ENCODE results near the gene SLC25A45.
A peak's percentile ranks its signal among the peaks of the same experiment; 100 is the strongest.

GRCh38 chr11:65352783-65353182, 29.7 kb downstream of the SLC25A45 start:
- TF ChIP-seq CTCF (conservative IDR thresholded peaks at IDR 0.05; ENCODE audit: low read length) (peak; percentile 55), EZH2phosphoT487 (IDR thresholded peaks at IDR 0.05; ENCODE audit: borderline replicate concordance) (no peak)
